Measurements from ENCODE around the gene DLG4.

Gene DLG4

GRCh38 chr17:7218758-7219157, 878 bp downstream of the DLG4 start:
- in situ Hi-C loops (cut with MboI; ENCODE audit: low pct_unique_long_range_greater_than_20kb, low sequenced_read_pairs) = no loop called here

GRCh38 chr17:7218166-7218565, 1.5 kb downstream of the DLG4 start:
- no peak for DNase-seq
- in situ Hi-C loops (cut with MboI; ENCODE audit: low pct_unique_long_range_greater_than_20kb, low sequenced_read_pairs) = no loop called here

More at GRCh38 chr17:7218758-7219157, 878 bp downstream of the DLG4 start:
- no peak for DNase-seq

- in situ Hi-C loops (cut with MboI; ENCODE audit: low pct_unique_long_range_greater_than_20kb, low sequenced_read_pairs) = no loop called here
- peak; percentile 59 for DNase-seq
These were observed 2.3 kb downstream of the DLG4 start for GRCh38 chr17:7217113-7217987.

GRCh38 chr17:7216242-7217112, 3.2 kb downstream of the DLG4 start:
- in situ Hi-C loops (cut with MboI; ENCODE audit: low pct_unique_long_range_greater_than_20kb, low sequenced_read_pairs) = no loop called here
- DNase-seq = no peak

GRCh38 chr17:7215652-7216180, 3.9 kb downstream of the DLG4 start:
- in situ Hi-C loops (cut with MboI; ENCODE audit: low pct_unique_long_range_greater_than_20kb, low sequenced_read_pairs) = no loop called here
- DNase-seq = peak; percentile 28

GRCh38 chr17:7215136-7215638, 4.4 kb downstream of the DLG4 start:
- in situ Hi-C loops (cut with MboI; ENCODE audit: low pct_unique_long_range_greater_than_20kb, low sequenced_read_pairs) = no loop called here
- DNase-seq = no peak

GRCh38 chr17:7214300-7215135, 5.1 kb downstream of the DLG4 start:
- peak; percentile 98 for DNase-seq
- in situ Hi-C loops (cut with MboI; ENCODE audit: low pct_unique_long_range_greater_than_20kb, low sequenced_read_pairs) = no loop called here

- in situ Hi-C loops (cut with MboI; ENCODE audit: low pct_unique_long_range_greater_than_20kb, low sequenced_read_pairs) = no loop called here
- DNase-seq = peak; percentile 92
These were observed 5.7 kb downstream of the DLG4 start for GRCh38 chr17:7213895-7214299.

- DNase-seq = no peak
- in situ Hi-C loops (cut with MboI; ENCODE audit: low pct_unique_long_range_greater_than_20kb, low sequenced_read_pairs) = no loop called here
These were observed 8.0 kb downstream of the DLG4 start for GRCh38 chr17:7211491-7212273.

- no peak for DNase-seq
- in situ Hi-C loops (cut with MboI; ENCODE audit: low pct_unique_long_range_greater_than_20kb, low sequenced_read_pairs) = no loop called here
These were observed 10.7 kb downstream of the DLG4 start for GRCh38 chr17:7208754-7209460.

GRCh38 chr17:7208027-7208571, 11.5 kb downstream of the DLG4 start:
- in situ Hi-C loops (cut with MboI; ENCODE audit: low pct_unique_long_range_greater_than_20kb, low sequenced_read_pairs) = no loop called here
- DNase-seq = no peak

GRCh38 chr17:7207120-7208001, 12.3 kb downstream of the DLG4 start:
- no peak for DNase-seq
- in situ Hi-C loops (cut with MboI; ENCODE audit: low pct_unique_long_range_greater_than_20kb, low sequenced_read_pairs) = no loop called here

- in situ Hi-C loops (cut with MboI; ENCODE audit: low pct_unique_long_range_greater_than_20kb, low sequenced_read_pairs) = no loop called here
- no peak for DNase-seq
These were observed 14.1 kb downstream of the DLG4 start for GRCh38 chr17:7205561-7205960.

- DNase-seq = no peak
- in situ Hi-C loops (cut with MboI; ENCODE audit: low pct_unique_long_range_greater_than_20kb, low sequenced_read_pairs) = no loop called here
These were observed 14.7 kb downstream of the DLG4 start for GRCh38 chr17:7204828-7205461.

GRCh38 chr17:7204336-7204735, 15.3 kb downstream of the DLG4 start:
- in situ Hi-C loops (cut with MboI; ENCODE audit: low pct_unique_long_range_greater_than_20kb, low sequenced_read_pairs) = no loop called here
- DNase-seq = no peak

GRCh38 chr17:7203391-7203790, 16.2 kb downstream of the DLG4 start:
- in situ Hi-C loops (cut with MboI; ENCODE audit: low pct_unique_long_range_greater_than_20kb, low sequenced_read_pairs) = no loop called here

More at GRCh38 chr17:7203391-7203790, 16.2 kb downstream of the DLG4 start:
- no peak for DNase-seq

Measured in KBM-7 (cell line).